ENCODE measurements around the gene PRIMA1. TPM values are rescaled to one million over a fixed set of nuclear protein-coding genes. Genes with fewer than 3 reads are reported as not detected.

Gene PRIMA1
- polyA plus RNA-seq, 3 donors, result not detected

DNA sequence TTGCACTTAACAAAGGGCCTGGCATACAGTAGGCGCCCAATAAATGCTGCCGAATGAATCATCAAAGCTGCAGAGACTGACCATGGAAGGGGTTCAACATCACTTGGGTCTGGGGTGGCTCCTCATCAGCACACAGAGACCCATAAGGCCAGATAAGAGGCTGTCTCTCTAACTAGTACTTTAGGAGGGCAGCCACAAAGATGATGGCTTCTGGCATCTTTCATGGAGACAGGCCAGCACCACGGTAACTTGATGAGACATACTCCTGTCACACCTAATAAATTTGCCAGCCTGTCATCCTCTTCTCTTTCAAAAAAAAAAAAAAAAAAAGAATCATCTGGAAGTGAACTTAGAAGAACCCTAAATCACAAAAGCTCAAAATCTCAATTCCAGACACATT lies 3.4 kb downstream of the PRIMA1 start:
- Mint-ChIP-seq H3K4me1 (no peaks in the 10 kb centered on the region), H3K9me3 (peaks cover 0 to 7% (median 4%) of the 10 kb centered on the region in 7 donors), H3K4me3 (no peak overlapping the region), H3K27ac (no peak overlapping the region), H3K36me3 (no peaks in the 10 kb centered on the region), H3K27me3 (ENCODE audit: low read depth in 3 of 3) (peaks cover 43 to 47% (median 44%) of the 10 kb centered on the region in 3 donors)
- Histone ChIP-seq H3K9me3 (replicated peaks in 1 of 2; ENCODE audit: control insufficient read depth in 1 of 2, insufficient read depth in 1 of 2, low read length in 2 of 2) (peaks cover 0 to 8% of the 10 kb centered on the region in 2 donors), H3K9ac (ENCODE audit: insufficient read depth, low read length, poor library complexity, severe bottlenecking) (no peak overlapping the region), H2AFZ (ENCODE audit: insufficient read depth, low read depth, low read length, poor library complexity, severe bottlenecking) (no peak overlapping the region), H3K27me3 (ENCODE audit: control insufficient read depth in 2 of 2, insufficient read depth in 2 of 2, low read length in 2 of 2) (peaks cover 12 to 41% of the 10 kb centered on the region in 2 donors), H3K79me2 (ENCODE audit: insufficient read depth, low read length) (no peaks in the 10 kb centered on the region), H4K20me1 (ENCODE audit: insufficient read depth, low read length) (no peaks in the 10 kb centered on the region), H3K4me2 (replicated peaks; ENCODE audit: extremely low read depth, low read length, poor library complexity, severe bottlenecking) (no peak overlapping the region), H3K4me1 (ENCODE audit: control insufficient read depth in 1 of 2, insufficient read depth in 2 of 2, low read length in 2 of 2) (no peaks in the 10 kb centered on the region), H3K4me3 (replicated peaks in 1 of 3; ENCODE audit: low read depth in 2 of 3, low read length in 3 of 3) (no peak overlapping the region), H3K36me3 (replicated peaks in 1 of 2; ENCODE audit: control insufficient read depth in 1 of 2, insufficient read depth in 2 of 2, low read length in 2 of 2) (no peaks in the 10 kb centered on the region), H3K27ac (ENCODE audit: low read depth in 1 of 2, low read length in 2 of 2) (no peak overlapping the region)
- 91% methylated on average over 2 of the region's 3 CpGs for WGBS (ENCODE audit: insufficient coverage)
- no peak for DNase-seq
- intact Hi-C loops (cut with micrococcal nuclease), result no loop called here
- no peak for TF ChIP-seq CTCF (IDR thresholded peaks at IDR 0.05)

GRCh38 chr14:93780813-93781400 lies 7.4 kb downstream of the PRIMA1 start:
- peaks cover 0 to 3% (median 0%) of the 10 kb centered on the region in 7 donors for H3K9me3 Mint-ChIP-seq
- no peaks in the 10 kb centered on the region for H3K4me1 Mint-ChIP-seq
- Histone ChIP-seq H3K9ac (ENCODE audit: insufficient read depth, low read length, poor library complexity, severe bottlenecking) (no peak overlapping the region), H4K20me1 (ENCODE audit: insufficient read depth, low read length) (no peaks in the 10 kb centered on the region), H3K36me3 (replicated peaks in 1 of 2; ENCODE audit: control insufficient read depth in 1 of 2, insufficient read depth in 2 of 2, low read length in 2 of 2) (no peaks in the 10 kb centered on the region), H3K79me2 (ENCODE audit: insufficient read depth, low read length) (no peaks in the 10 kb centered on the region), H3K27ac (ENCODE audit: low read depth in 1 of 2, low read length in 2 of 2) (no peak overlapping the region), H3K4me2 (replicated peaks; ENCODE audit: extremely low read depth, low read length, poor library complexity, severe bottlenecking) (no peak overlapping the region), H3K4me3 (replicated peaks in 1 of 3; ENCODE audit: low read depth in 2 of 3, low read length in 3 of 3) (no peak overlapping the region), H3K27me3 (ENCODE audit: control insufficient read depth in 2 of 2, insufficient read depth in 2 of 2, low read length in 2 of 2) (peaks cover 0 to 6% of the 10 kb centered on the region in 2 donors), H3K9me3 (replicated peaks in 1 of 2; ENCODE audit: control insufficient read depth in 1 of 2, insufficient read depth in 1 of 2, low read length in 2 of 2) (no peaks in the 10 kb centered on the region), H2AFZ (ENCODE audit: insufficient read depth, low read depth, low read length, poor library complexity, severe bottlenecking) (no peak overlapping the region), H3K4me1 (ENCODE audit: control insufficient read depth in 1 of 2, insufficient read depth in 2 of 2, low read length in 2 of 2) (no peaks in the 10 kb centered on the region)
- intact Hi-C loops (cut with micrococcal nuclease), result no loop called here
- no peak for DNase-seq
- H3K4me3 Mint-ChIP-seq, result no peak overlapping the region
- TF ChIP-seq CTCF (IDR thresholded peaks at IDR 0.05), result no peak
- WGBS (ENCODE audit: insufficient coverage), result 77% methylated on average over 14 of the region's 14 CpGs
- peaks cover 11 to 16% (median 11%) of the 10 kb centered on the region in 3 donors for H3K27me3 Mint-ChIP-seq (ENCODE audit: low read depth in 3 of 3)
- H3K36me3 Mint-ChIP-seq, result no peaks in the 10 kb centered on the region
- H3K27ac Mint-ChIP-seq, result no peak overlapping the region
